ENCODE results near the gene TBXAS1.

GRCh38 chr7:139899328-139899955 is 70.4 kb downstream of the TBXAS1 start:
- no peak for TF ChIP-seq CTCF (IDR thresholded peaks at IDR 0.05; ENCODE audit: control extremely low read depth in 1 of 3, insufficient read depth in 1 of 3, low read depth in 1 of 3, low read length in 3 of 3)
- no peak for TF ChIP-seq BCL11A (IDR thresholded peaks at IDR 0.05; ENCODE audit: low read depth in 2 of 2, low read length in 2 of 2)
- TF ChIP-seq RBBP5 (IDR thresholded peaks at IDR 0.05; ENCODE audit: borderline replicate concordance, low read depth, low read length) = no peak
- TF ChIP-seq POLR2AphosphoS5 (IDR thresholded peaks at IDR 0.05; ENCODE audit: low read depth, low read length) = no peak
- TF ChIP-seq EP300 (IDR thresholded peaks at IDR 0.05; ENCODE audit: borderline replicate concordance in 1 of 2, low read depth in 2 of 2, low read length in 2 of 2) = no peak
- no peak for TF ChIP-seq BRCA1 (IDR thresholded peaks at IDR 0.05; ENCODE audit: low read depth, low read length)

Data from H1 (cell line).